ENCODE measurements around the gene ATP6V0B.
A peak's percentile ranks its signal among the peaks of the same experiment; 100 is the strongest.

ATP6V0B gene

GRCh38 chr1:43978551-43979260 lies 3.9 kb downstream of the ATP6V0B start, which contains the start of gene B4GALT2:
TSS of gene B4GALT2 (plus strand) at chr1:43979210. CDS start at chr1:43981161, 1,951 bp downstream.
- TF ChIP-seq MYC (IDR thresholded peaks at IDR 0.05; ENCODE audit: low read depth, low read length) (no peak), POLR2A (IDR thresholded peaks at IDR 0.05; ENCODE audit: extremely low read depth, insufficient read length) (no peak), CTCF (IDR thresholded peaks at IDR 0.05; ENCODE audit: low read depth, low read length) (no peak)
- TF ChIP-seq, protein P1, sequence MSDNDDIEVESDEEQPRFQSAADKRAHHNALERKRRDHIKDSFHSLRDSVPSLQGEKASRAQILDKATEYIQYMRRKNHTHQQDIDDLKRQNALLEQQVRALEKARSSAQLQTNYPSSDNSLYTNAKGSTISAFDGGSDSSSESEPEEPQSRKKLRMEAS (IDR thresholded peaks at IDR 0.05; ENCODE audit: low read depth, low read length) = no peak
- DNase-seq (ENCODE audit: low read depth) = peak; percentile 54
- peak within 1 kb of the TSS; percentile 67 for H3K4me3 ChIP-seq (ENCODE audit: low read depth, low read length)

- H3K4me3 ChIP-seq (ENCODE audit: low read depth, low read length) = no peak overlapping the region
- TF ChIP-seq MYC (IDR thresholded peaks at IDR 0.05; ENCODE audit: low read depth, low read length) = no peak
- no peak for TF ChIP-seq POLR2A (IDR thresholded peaks at IDR 0.05; ENCODE audit: extremely low read depth, insufficient read length)
- TF ChIP-seq, protein P1 (IDR thresholded peaks at IDR 0.05; ENCODE audit: low read depth, low read length) = no peak
- no peak for TF ChIP-seq CTCF (IDR thresholded peaks at IDR 0.05; ENCODE audit: low read depth, low read length)
- no peak for DNase-seq (ENCODE audit: low read depth)
These were observed 4.4 kb downstream of the ATP6V0B start for GRCh38 chr1:43979261-43979527.

- TF ChIP-seq MYC (IDR thresholded peaks at IDR 0.05; ENCODE audit: low read depth, low read length) = peak; percentile 80
- TF ChIP-seq CTCF (IDR thresholded peaks at IDR 0.05; ENCODE audit: low read depth, low read length) = no peak
- TF ChIP-seq, protein P1 (IDR thresholded peaks at IDR 0.05; ENCODE audit: low read depth, low read length) = peak; percentile 94
- peak; percentile 69 for DNase-seq (ENCODE audit: low read depth)
These were observed 4.9 kb downstream of the ATP6V0B start for GRCh38 chr1:43979528-43980254.

DNA sequence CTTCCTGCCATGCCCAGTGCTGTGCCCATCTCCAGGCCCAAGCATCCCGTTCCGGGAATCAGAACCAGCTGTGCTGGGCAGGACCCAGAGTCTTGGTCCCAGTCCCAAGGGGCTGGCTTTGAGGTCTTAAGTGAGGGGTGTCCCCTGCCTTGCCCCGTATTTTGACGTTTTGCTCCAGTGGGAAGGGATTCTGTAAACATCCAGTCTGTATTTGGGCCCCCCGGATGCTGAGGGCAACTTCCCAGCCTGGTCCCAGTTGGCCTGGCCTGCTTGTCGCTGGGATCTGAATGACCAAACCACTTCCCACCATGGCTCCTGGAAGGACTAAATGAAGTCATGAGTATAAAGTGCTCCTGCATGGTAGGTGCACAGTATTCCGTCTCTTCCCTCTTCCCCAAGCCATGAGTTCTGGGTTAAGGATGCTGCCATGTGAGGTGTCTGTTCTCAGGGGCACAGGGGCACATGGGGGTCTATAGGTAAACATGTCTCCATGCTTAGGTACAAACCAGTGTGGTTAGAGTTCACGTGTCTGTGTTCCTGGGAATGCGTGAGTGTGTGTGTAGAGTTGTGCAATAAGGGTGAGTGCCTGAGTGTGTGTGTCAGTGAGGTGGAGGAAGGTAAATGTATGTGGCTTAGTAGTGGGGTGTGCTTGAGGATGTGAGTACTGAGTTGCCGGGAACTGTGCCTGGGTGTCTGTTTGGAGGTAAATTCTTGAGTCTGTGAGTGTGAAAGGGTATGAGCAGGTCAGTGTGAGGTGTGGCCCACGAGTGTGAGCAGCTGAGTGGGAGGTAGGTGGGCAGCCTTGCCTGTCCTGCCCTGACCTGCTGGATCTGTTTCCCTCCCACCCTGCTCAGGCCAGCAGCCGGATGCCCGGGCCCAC lies 5.7 kb downstream of the ATP6V0B start:
- peak; percentile 25 for DNase-seq (ENCODE audit: low read depth)
- TF ChIP-seq POLR2A (IDR thresholded peaks at IDR 0.05; ENCODE audit: extremely low read depth, insufficient read length) = no peak
- TF ChIP-seq CTCF (IDR thresholded peaks at IDR 0.05; ENCODE audit: low read depth, low read length) = no peak
- no peak for TF ChIP-seq MYC (IDR thresholded peaks at IDR 0.05; ENCODE audit: low read depth, low read length)
- TF ChIP-seq, protein P1 (IDR thresholded peaks at IDR 0.05; ENCODE audit: low read depth, low read length) = no peak
- peak overlapping the region; percentile 67 for H3K4me3 ChIP-seq (ENCODE audit: low read depth, low read length)

More at GRCh38 chr1:43979528-43980254, 4.9 kb downstream of the ATP6V0B start:
- H3K4me3 ChIP-seq (ENCODE audit: low read depth, low read length) = peak overlapping the region; percentile 67

GRCh38 chr1:43981135-43981491 lies 6.4 kb downstream of the ATP6V0B start:
- DNase-seq (ENCODE audit: low read depth) = no peak
- no peak overlapping the region for H3K4me3 ChIP-seq (ENCODE audit: low read depth, low read length)
- no peak for TF ChIP-seq POLR2A (IDR thresholded peaks at IDR 0.05; ENCODE audit: extremely low read depth, insufficient read length)
- no peak for TF ChIP-seq CTCF (IDR thresholded peaks at IDR 0.05; ENCODE audit: low read depth, low read length)
- no peak for TF ChIP-seq MYC (IDR thresholded peaks at IDR 0.05; ENCODE audit: low read depth, low read length)
- TF ChIP-seq, protein P1 (IDR thresholded peaks at IDR 0.05; ENCODE audit: low read depth, low read length) = no peak

Measured in NB4 (cell line).